NCI-H1436 treated with DMSO at 0.1 percent for 48 hours (cell line): Measurements from ENCODE around the gene HAGHL.
"Not testable (repeated sequence)": the region's sequence is repeated elsewhere in the genome, so short reads cannot be mapped to it uniquely, and the experiment has no call there.

Experiments
- DNase-seq: peaks from one replicate; lab custom pipeline; 2025; lab: John Stamatoyannopoulos, UW

The HAGHL gene

DNA sequence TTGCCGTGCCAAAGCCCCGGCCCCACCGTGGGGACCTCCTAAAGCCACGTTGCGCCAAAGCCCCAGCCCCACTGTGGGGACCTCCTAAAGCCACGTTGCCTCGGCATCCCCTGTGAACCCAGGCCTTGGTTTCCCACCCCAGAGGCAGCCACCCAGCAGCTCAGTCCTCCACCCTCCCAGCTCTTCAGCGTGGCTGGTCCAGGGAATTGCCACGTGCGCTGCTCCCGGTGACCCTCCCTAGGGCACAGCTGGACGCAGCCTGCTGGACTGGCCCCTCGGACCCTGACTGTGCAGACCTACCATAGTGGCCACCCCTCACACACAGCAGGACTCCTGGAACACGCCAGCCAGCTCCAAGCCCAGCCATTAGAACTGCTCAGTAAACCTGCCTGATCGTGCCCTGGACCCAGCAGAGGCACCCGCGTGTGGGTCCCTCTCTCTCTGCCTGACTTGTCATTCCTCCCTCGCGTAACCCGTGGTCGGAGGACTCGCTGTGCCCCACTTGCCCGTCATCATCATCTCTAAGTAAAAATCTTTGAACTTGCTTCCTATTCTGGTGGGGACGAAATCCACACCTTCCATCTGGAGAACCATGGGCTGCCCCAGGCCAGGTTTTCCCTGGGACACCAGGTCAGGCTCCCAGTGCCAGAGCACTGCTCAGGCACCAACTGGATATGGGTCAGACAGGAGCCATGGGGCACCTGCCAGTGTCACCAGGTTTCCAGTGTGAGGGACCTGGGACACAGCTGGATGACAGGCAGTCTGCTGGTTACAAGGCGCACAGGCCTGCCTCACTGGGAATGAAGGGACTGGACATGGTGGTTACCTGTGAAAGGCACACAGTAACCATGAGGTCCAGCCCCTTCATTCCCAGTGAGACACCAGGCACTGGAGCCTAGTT, 8.3 kb downstream of the HAGHL start:
- no peak for DNase-seq

DNA sequence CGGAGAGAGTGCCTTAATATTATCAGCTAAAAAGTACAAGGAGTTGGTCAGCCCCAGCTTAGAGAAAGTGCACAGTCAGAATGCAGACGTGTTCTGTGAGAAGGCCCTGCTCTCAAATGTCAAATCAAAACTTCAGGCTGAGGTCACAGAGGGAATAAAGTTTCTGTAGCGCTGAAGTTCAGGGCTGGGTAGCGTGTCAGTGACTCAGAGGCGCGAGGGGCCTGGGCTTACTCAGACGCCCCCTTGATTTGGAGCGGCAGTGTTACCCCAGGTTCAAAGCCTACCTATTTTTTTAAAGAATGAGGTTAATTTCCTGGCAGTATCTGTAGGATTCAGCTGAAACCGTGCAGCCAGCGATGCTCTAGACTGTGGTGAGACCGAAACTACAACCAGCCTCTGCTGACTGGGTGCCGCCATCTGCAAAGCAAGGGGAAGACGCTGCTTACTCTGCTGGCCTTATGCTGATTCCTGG, 9.1 kb downstream of the HAGHL start:
- DNase-seq, result no peak

DNA sequence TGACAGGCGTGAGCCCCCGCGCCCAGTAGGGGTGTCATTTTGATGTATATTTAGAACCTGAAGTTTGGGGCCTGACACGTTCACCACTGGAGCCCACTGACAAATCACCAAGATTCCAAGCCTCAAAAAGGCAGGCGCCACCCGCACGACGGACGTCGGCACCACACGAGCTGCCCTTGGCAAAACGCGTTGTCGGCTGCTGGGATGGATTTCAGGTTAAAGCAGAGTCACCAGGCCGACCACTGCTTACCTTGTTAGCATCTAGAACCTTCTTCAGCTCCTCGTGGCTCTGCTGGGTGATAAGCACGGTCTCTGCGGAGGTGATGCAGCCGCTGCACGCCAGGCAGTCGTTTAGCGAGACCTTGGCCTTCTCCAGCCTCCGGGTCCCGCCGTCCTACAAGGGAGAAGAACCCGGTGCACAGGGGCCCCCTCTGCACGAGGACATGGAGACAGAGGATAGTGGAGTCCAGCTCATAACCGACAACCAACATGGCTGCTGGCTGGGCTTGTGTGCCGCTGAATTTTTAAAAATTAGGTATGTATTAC, 10.1 kb downstream of the HAGHL start:
- DNase-seq, result no peak

DNA sequence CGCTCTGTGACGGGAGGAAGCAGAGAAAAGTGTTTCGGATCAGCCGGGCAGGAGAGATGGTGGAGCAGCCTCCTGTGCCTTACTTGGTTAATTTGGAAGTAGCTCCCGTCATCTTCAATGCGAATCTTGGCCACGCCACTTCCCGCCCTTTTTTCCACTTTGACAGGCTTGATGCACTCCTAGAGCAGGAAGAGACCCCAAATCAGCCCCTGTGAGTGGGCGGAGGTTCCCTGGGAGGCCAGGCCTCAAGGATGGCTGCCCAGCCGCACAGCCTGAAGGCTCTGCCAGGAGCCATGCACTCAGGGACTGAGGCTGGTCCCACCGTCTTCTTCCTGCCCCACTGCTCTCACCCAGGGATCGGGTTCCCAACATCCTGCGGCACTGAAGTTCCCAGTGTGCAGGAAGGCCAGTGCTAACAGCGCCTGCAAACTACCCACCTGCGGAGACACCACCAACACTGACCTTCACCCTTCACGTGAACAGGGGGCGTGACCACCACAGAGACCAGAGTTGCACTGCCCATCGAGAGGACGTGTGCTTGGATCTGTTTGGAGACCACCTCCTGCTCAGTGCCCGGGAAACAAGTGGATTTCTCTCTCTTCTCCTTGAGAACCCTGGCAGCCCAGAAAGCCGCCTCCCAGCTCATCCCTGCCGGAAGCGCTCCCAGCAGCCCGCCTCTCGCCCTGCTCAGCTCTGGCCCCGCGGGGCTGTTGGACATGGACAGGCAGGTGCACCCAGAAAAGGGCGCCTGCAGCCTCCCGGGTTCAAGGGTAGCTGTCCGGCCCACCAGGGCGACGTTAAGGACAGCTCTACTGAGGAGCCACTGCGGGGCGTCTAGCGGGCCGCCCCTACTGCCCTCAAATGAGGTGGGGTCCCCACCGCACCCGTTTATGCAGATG, 12.9 kb downstream of the HAGHL start:
- no peak for DNase-seq

DNA sequence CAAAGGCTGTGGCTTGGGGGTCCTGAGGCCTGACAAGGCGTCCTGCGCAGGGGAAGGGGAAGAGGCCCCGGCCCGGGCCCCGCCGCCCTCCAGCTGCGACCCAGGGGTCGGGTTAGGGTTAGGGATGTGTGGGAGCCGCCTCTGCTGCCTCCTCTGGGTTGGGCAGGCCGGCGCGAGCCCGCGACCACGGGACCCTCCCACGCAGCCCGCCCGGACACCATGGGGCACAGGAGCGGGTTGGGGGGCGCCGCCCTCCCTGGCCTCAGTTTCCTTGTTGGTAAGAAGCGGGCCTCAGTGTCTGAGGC, 13.5 kb downstream of the HAGHL start:
- no peak for DNase-seq

DNA sequence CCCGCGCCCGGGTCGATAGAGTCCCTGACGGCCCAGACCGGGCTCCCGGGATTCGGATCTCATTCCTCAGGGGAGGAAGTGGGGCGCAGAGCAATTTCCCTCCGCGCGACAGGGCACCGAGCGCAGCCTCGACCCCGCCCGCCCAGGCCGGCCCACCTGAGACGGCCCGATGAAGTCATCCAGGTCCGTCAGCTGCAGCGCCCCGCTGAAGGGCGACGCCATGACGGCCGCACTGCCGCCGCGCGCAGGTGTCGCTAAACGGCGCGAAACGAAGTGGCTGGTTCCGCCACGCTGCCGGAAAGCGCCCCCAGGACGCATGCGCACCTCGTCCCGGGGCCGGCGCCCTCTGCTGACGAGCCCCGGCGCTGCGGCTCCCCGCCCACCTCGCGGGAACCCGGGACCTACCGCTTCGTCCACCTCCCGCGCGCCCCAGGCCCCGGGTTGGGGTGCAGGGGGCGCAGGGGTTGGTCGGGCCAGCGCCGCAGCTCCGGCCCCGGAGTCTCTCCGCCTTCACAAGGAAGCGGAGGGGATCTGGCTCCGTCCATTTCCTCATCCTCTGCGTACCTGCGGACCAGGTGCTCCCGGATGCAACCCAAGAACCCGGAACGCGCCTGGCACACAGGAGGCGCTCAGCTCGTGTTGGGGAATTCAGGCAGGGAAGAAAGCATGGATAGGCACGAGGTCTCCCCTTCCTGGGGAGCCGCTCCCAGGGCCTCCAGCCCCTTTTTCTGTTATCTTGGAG, 14.0 kb downstream of the HAGHL start, which contains the start of gene CIAO3:
TSS of gene CIAO3 (minus strand) at position 234 of the 742 bp plus-strand sequence. CDS start at position 222, 12 bp downstream.
- DNase-seq, result no peak

DNA sequence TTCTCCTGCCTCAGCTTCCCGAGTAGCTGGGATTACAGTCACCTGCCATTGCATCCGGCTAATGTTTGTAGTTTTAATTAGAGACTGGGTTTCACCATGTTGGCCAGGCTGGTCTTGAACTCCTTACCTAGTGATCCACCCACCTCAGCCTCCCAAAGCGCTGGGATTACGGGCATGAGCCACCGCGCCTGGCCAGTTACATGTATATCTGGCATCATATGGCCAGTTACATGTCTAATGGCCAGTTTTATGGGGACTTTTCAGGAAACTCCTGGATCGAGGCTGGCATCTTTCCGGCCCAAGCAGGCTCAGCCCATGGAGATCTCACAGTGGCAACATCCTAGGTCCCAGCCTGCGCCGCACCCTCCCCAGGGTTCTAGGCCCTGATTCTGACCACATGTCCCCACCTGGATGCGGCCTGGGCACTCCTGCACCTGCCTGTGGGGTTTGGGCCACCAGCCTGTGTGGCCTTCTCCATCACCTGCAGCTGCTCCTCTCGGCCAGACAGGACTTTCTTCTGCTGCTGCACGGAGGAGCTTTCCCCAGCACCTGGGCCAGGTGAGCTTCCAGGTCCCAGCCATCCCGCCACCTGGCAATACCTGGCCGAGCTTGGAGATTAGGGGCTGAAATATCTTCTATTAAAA, 15.2 kb downstream of the HAGHL start:
- DNase-seq, result no peak

DNA sequence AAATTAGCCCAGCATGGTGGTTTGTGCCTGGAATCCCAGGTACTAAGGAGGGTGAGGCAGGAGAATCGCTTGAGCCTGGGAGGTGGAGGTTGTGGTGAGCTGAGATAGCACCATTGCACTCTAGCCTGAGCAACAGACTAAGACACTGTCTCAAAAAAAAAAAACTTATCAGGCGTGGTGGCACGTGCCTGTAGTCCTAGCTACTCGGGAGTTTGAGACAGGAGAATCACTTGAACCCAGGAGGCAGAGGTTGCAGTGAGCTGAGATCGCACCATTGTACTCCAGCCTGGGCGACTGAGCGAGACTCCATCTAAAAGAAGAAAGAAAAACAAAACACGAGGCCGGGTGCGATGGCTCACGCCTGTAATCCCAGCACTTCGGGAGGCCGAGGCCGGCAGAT, 16.0 kb downstream of the HAGHL start:
- not testable (repeated sequence) for DNase-seq

DNA sequence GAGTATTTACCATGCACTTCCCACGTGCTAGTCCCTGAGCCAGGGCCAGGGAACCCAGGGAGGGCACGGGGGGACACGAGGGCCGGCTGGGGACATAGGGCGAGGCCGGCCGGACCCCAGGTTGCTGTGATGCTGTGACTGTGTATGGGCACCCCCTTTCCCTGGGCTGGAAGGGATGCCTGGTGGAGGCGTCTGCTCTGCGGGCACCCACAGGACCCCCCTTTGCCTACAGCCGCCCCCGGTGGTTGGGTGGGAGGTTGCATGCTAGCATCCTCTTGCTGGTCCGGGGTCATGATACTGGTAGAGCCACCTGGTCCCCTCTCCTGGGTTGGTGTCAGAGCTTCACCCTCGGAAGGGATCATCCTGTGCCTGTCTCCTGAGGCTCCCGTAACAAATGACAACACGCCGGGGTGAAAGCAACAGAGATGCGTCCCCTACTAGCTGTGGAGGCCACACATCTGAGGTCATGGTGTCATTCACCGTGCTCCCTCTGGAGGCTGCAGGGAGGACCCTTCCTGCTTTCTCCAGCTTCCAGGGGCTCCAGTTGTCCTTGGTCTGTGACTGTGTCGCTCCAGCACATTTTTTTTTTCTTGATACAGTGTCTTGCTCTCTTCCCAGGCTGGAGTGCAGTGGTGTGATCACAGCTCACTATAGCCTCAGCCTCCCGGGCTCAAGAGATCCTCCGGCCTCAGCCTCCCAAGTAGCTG, 17.0 kb downstream of the HAGHL start:
- DNase-seq, result no peak

DNA sequence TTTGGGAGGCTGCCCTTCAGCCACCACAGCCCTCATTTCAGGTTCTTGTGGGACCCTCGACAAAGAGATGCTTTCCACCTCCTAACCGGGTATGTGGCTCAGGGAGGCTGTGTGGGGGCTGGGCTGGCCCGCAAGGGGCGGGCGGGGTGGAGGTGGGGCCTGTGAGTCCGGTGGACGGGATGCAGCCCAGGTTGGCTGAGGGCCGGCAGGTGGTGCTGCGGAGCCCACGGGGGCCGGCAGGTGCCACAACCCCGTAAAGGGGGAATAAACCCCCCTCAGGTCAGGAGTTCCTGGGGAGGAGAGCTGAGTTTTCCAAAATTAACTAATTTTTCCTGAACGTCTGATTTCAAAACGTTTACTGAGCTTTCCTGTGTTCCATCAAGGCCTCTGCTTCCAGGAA, 18.8 kb downstream of the HAGHL start:
- DNase-seq, result no peak

DNA sequence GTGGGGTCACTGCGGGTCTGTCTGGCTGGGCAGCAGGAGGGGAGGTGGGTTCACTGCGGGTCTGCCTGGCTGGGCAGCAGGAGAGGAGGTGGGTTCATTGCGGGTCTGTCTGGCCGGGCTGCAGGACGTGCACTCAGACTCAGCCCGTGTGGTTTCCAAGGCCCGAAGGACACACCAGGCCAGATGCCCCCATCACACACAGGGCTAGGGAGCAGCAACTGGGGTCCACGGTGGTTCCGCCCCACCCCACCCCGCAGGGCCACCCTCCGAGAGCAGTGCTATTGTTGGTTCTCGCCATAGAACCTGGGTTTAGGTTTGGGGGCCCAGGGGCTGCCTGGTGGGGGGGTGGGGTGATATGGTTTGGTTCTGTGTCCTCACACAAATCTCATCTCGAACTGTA, 19.7 kb downstream of the HAGHL start:
- no peak for DNase-seq

DNA sequence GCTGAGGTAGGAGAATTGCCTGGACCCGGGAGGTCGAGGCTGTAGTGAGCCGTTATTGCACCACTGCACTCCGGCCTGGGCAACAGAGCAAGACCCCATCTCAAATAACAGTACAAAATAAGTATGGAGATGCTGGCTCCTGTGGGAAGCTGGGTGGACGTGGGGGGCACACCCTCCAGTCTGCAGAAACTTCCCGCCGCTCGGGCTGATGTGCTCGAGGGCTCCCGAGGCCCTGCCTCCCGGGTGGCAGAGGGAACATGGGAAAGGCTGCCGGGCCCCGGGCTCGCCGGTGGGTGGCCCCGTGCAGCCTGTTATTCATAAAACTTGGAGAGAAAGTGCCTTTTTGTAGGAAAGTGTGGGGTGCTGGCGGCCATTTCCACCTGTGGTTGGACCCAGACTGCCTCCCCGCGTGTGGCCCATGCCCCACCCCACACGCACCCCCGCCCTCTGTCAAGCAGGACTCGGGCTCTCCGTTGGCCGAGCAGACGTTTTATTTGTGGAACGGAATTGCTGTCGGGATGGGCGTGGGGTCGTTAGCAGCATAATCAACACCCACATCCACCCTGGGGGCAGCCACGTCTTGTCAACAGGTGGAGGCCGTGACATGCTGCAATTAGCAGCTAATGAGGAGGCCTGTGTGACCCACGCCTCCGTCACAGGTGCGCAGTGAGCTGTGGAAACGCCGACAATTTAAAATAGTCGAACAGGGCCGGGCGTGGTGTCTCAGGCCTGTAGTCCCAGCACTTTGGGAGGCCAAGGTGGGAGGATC, 21.3 kb downstream of the HAGHL start:
- no peak for DNase-seq

DNA sequence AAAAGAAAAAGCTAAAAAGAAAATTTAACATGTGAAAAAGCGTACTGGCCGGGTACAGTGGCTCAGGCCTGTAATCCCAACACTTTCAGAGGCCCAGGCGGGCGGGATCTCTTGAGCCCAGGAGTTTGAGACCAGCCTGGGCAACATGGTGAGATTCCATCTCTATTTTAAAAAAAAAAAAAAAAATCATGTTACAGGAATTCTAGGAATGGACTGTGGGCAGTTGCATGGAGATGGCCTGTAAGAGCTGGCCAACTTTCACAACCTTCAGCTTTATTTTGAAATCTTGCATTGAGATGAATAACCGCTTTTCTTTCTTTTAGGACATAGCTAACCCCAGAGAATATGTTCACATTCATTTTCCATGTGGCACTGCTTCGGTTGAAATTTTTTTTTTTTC, 22.1 kb downstream of the HAGHL start:
- no peak for DNase-seq

DNA sequence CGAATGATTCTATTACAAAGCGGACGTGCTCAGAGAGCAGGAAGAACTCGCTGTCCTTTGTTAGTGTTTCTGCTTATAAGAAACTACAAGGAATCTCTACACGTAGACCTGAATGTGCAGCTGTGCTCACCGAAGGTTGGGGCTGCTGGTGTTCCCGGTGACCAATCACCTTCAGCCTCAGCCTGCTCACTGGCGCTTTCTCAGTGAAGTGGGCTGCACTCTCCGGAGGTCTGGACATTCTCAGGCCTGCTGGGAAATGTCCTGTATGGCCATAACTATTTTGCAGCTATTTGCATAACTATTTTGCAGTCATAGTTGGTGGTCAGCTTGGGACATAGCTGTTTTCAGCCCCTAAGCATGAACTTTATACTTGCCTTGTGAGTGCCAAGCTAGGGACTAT, 23.6 kb downstream of the HAGHL start:
- DNase-seq, result no peak

DNA sequence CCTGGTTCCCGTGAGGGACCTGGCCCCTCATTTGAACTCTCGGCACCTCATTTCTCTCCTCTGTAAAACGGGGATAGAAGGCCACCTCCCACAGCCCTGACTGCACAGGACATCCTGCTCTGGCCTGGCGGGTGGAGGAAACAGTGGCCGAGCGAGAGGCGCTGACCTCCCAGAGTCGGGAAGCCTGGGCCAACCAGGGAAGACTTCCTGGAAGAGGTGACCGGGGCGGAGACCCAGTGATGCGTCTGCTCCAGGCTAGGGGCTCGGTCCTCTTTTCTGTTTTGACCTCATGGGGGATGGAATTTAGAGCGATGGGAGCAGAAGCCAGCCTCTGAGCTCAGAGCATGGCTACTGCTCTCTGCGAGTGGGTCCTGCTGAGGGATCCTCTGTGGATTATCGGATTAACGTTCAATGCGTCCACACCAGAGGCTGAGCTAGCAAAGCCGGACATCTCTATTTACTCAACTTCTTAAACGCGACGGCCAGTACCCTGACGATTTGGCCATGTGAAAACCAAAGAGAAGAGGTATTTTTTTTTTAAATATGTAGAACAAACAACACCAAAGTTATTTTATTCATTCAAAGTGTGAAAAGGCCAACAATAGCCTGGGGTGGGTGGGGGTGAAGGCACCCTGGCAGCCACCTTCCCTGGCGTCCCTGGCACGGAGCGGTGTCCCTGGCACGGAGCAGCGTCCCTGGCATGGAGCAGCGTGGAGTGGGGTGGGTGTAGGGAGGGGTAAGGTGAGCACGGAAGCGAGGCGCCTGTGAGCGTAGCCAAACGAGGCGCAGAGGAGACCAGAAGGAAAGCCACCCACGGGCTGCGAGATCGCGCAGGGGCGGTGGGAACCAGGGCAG, 24.5 kb downstream of the HAGHL start:
- DNase-seq, result no peak

DNA sequence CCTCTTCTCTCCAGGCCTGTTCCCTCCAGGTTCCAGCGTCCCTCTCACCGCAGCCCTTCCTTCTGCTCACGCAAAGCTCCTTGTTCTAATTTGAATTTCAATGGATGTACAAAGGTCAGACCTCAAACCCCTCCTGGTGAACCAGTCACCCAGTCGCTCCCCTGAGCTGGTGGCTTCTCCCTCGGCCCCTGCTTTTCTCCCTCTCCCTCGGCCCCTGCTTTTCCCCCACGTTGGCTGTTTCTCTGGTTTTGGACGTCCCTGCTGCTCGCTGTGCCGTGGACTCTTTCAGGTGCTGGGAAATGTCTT, 25.1 kb downstream of the HAGHL start:
- DNase-seq, result no peak

DNA sequence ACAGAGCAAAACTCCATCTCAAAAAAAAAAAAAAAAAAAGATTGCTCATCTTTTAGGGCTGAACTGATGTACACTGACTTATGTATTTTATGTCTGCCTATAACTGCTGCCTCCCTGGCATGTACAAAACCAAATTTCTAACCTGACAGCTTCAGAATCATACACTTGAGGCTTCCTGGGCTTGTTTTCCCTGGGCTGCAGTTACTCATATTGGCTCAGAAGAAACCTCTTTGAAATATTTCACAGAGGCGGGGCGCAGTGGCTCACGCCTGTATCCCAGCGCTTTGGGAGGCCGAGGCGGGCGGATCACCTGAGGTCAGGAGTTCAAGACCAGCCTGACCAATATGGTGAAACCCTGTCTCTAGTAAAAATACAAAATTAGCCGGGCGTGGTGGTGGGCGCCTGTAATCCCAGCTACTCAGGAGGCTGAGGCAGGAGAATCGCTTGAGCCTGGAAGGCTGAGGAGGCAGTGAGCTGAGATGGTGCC, 27.3 kb downstream of the HAGHL start:
- DNase-seq, result not testable (repeated sequence)

DNA sequence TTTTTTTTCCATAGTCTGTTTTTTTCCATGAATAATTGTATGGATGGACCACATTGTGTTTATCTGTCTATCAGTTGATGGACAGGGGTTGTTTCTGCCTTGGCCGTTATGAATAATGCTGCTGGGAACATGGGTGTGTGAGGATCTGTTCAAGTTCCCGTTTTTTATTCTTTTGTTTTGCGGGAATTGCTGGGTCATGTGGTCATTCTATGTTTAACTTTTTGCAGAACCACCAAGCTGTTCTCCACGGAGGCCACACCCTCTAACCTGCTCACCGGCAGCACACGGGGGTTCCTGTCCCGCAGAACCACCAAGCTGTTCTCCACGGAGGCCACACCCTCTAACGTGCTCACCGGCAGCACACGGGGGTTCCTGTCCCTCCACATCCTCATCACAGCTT, 27.8 kb downstream of the HAGHL start:
- DNase-seq, result no peak

DNA sequence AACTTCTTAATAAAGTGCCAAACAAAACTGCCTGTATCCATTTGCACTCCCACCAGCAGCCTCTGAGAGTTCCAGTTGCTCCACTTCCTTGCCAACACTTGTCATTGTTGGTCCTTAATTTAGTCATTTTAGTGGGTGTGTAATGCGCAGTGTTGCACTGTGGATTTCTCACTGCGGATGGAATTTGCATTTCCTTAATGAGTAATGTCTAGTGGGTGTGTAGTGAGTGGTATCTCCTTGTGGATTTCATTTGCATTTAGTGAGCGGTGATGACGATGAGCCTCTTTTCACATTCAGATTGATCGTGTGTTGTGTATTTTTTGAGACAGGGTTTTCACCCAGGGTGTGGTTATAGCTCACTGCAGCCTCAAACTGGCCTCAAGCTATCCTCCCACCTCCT, 29.5 kb downstream of the HAGHL start:
- DNase-seq, result no peak
